GM23248 (cell line): ENCODE results near the gene ALOXE3. TPM values are rescaled to one million over a fixed set of nuclear protein-coding genes. Genes with fewer than 3 reads are reported as not detected.

Experiments used
- DNase-seq: peaks from one replicate; pipeline ENCODE4 v3.0.0-alpha.2; 2015
- H2AFZ ChIP-seq: fragments of 200-600 bp; sonication (generic); 2 replicates; pipeline ENCODE4 v1.6.1; 2016; ENCODE audit warnings: antibody characterized with exemption
- H3F3A ChIP-seq: fragments of 200-600 bp; sonication (generic); 2 replicates; pipeline ENCODE4 v1.6.1; 2016; ENCODE audit warnings: mild to moderate bottlenecking, antibody characterized with exemption, mixed run types; ENCODE audit not compliant: insufficient read depth
- H3K27ac ChIP-seq: fragments of 200-600 bp; sonication (generic); 2 replicates; pipeline ENCODE4 v1.5.1; 2016; ENCODE audit warnings: mild to moderate bottlenecking
- H3K27me3 ChIP-seq: fragments of 200-600 bp; sonication (generic); replicated peaks from 2 replicates; pipeline ENCODE4 v1.6.1; 2016; ENCODE audit warnings: mild to moderate bottlenecking; ENCODE audit not compliant: insufficient read depth
- H3K36me3 ChIP-seq: fragments of 200-600 bp; sonication (generic); 2 replicates; pipeline ENCODE4 v1.6.1; 2016; ENCODE audit warnings: low read depth, mild to moderate bottlenecking
- H3K4me1 ChIP-seq: fragments of 200-600 bp; sonication (generic); 2 replicates; pipeline ENCODE4 v1.6.1; 2016; ENCODE audit warnings: mild to moderate bottlenecking; ENCODE audit not compliant: insufficient read depth
- H3K4me2 ChIP-seq: fragments of 200-600 bp; sonication (generic); one replicate; pipeline ENCODE4 v1.6.1; 2016; ENCODE audit warnings: mild to moderate bottlenecking; ENCODE audit not compliant: unreplicated experiment
- H3K4me3 ChIP-seq: fragments of 200-600 bp; sonication (generic); 2 replicates; pipeline ENCODE4 v1.5.1; 2016; ENCODE audit warnings: mild to moderate bottlenecking
- H3K79me2 ChIP-seq: fragments of 200-600 bp; sonication (generic); 2 replicates; pipeline ENCODE4 v1.6.1; 2016; ENCODE audit warnings: mild to moderate bottlenecking; ENCODE audit not compliant: insufficient read depth
- H3K9ac ChIP-seq: fragments of 200-600 bp; sonication (generic); 2 replicates; pipeline ENCODE4 v1.6.1; 2016; ENCODE audit warnings: mild to moderate bottlenecking
- H3K9me2 ChIP-seq: fragments of 200-600 bp; sonication (generic); 2 replicates; pipeline ENCODE4 v1.6.1; 2016; ENCODE audit warnings: mixed run types, mild to moderate bottlenecking, moderate library complexity; ENCODE audit not compliant: insufficient read depth
- H3K9me3 ChIP-seq: fragments of 200-600 bp; sonication (generic); one replicate; pipeline ENCODE4 v1.6.1; 2017; ENCODE audit warnings: low read depth
- H4K20me1 ChIP-seq: fragments of 200-600 bp; sonication (generic); 2 replicates; pipeline ENCODE4 v1.6.0; 2016; ENCODE audit not compliant: insufficient read depth
- EZH2 ChIP-seq: fragments of 200-600 bp; sonication (generic); IDR thresholded peaks from 2 replicates; pipeline ENCODE4 v1.6.1; 2018; ENCODE audit warnings: antibody characterized with exemption, mild to moderate bottlenecking; ENCODE audit not compliant: insufficient read depth, poor library complexity, severe bottlenecking
- EZH2phosphoT487 ChIP-seq: fragments of 200-600 bp; sonication (generic); IDR thresholded peaks from 2 replicates; pipeline ENCODE4 v1.6.1; 2018; ENCODE audit warnings: antibody characterized with exemption, moderate library complexity, mild to moderate bottlenecking, low read depth; ENCODE audit not compliant: insufficient read depth
- WGBS, 2 experiments: methylation state at CpG; one replicate each; pipeline ENCODE4 v1.1.6; 2015 to 2017; ENCODE audit warnings: low lambda C conversion rate in 2 of 2, low coverage in 1 of 2; ENCODE audit errors: missing lambda C conversion rate in 2 of 2; 5-methylcytosine and 5-hydroxymethylcytosine counted together
- in situ Hi-C: fragments of 300-500 bp; cut with MboI; formaldehyde crosslinking; loops from 2 replicates; pipeline ENCODE4 v1.15.0; 2020
- polyA plus RNA-seq: library from polyadenylated mRNA; unstranded; fragments of >200 nt; fragmentation: Nextera tagmentation; extraction: Ambion mirVana; gene quantifications from 2 replicates; pipeline ENCODE4 v1.2.1, GENCODE V29; 2016
- total RNA-seq: library from RNA; depleted of rRNA; stranded (reverse); fragments of >200 nt; shearing (Covaris generic); gene quantifications from 2 replicates; pipeline ENCODE4 v1.2.3, GENCODE V29; 2014

ALOXE3 gene
- total and polyA plus RNA-seq, 2 experiments from 2014 or later, result under 0.01 to 0.11 TPM

DNA sequence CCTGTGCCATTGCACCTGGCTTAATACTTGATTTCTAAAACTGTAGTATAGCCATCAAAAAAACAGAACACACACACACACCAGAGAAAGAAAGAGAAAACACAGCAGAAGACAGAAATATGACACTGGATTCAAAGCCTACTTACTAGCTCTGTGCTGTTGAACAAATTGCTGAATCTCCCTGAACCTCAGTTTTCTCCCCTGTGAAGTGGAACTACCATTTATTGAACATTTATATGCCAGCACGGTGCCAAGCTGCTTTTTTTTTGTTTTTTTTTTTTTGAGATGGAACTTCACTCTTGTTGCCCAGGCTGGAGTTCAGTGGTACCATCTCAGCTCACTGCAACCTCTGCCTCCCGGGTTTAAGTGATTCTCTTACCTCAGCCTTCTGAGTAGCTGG, 17.6 kb downstream of the ALOXE3 start:
- TF ChIP-seq EZH2 (no peak), EZH2phosphoT487 (no peak)
- Histone ChIP-seq H3K36me3 (no peaks in the 10 kb centered on the region), H3K4me2 (no peak overlapping the region), H3K4me1 (no peaks in the 10 kb centered on the region), H3K9me2 (no peaks in the 10 kb centered on the region), H4K20me1 (no peaks in the 10 kb centered on the region), H3K9ac (no peak overlapping the region), H2AFZ (no peak overlapping the region), H3F3A (peaks cover 3% of the 10 kb centered on the region; the same call in 1 of the 2 replicates), H3K79me2 (no peaks in the 10 kb centered on the region), H3K9me3 (no peaks in the 10 kb centered on the region), H3K27ac (no peak overlapping the region), H3K4me3 (no peak overlapping the region), H3K27me3 (peaks cover 9% of the 10 kb centered on the region)
- WGBS, 2 experiments, result 41 to 59% methylated on average over 2 of the region's 2 CpGs
- in situ Hi-C loops, result no loop called here
- DNase-seq, result no peak

DNA sequence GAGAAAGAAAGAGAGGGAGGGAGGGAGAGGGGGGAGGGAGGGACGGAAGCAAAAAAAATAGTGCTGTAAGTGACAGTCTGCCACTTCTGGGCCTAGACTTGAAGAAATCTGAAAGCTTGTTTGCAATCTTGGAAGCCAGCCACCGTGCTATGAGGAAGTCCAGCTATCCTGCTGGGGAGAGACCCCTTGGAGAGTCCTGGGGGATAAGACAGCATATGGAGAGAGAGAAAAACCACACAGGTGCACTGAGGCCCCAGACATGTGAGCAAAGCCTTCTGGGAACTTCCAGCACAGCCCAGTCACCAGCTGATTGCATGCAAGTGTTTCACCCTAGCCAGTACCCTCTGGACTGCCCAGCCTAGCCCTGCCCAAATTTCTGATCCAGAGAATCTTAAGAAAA, 18.2 kb downstream of the ALOXE3 start:
- H3K4me2 ChIP-seq, result no peak overlapping the region
- H3K36me3 ChIP-seq, result no peaks in the 10 kb centered on the region
- no peak overlapping the region for H3K27ac ChIP-seq
- H3K9me2 ChIP-seq, result no peaks in the 10 kb centered on the region
- H4K20me1 ChIP-seq, result no peaks in the 10 kb centered on the region
- peaks cover 14% of the 10 kb centered on the region for H3K27me3 ChIP-seq
- no peaks in the 10 kb centered on the region for H3F3A ChIP-seq
- no peaks in the 10 kb centered on the region for H3K79me2 ChIP-seq
- no peaks in the 10 kb centered on the region for H3K4me1 ChIP-seq
- H2AFZ ChIP-seq, result no peak overlapping the region
- H3K9me3 ChIP-seq, result no peaks in the 10 kb centered on the region
- WGBS, 2 experiments, result 44 to 45% methylated on average over 1 to 2 of the region's 2 CpGs
- H3K9ac ChIP-seq, result no peak overlapping the region
- DNase-seq, result no peak
- in situ Hi-C loops, result no loop called here
- no peak for TF ChIP-seq EZH2phosphoT487
- TF ChIP-seq EZH2, result no peak
- H3K4me3 ChIP-seq, result no peak overlapping the region

DNA sequence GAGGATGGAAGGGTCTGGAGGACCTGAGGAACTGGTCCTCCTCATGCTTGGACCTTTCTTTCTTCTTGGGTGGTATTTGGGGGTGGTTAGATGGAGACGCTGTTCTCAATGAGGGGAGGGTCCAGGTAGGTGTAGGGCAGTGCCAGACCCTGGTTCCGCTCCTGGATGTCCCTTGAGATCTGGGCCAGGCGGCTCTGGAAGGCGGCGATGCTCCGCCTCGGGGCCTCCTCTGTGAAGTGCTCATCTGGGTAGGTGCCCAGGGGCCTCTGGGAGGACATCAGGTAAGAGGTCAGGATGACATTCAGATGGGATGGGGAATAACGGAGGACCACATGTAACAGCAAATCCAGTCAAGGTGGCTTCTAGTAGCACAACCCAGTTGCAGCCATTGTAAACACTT, 21.8 kb downstream of the ALOXE3 start:
- in situ Hi-C loops, result no loop called here
- no peaks in the 10 kb centered on the region for H3K9me2 ChIP-seq
- 70 to 79% methylated on average over 8 of the region's 8 CpGs for WGBS, 2 experiments

DNA sequence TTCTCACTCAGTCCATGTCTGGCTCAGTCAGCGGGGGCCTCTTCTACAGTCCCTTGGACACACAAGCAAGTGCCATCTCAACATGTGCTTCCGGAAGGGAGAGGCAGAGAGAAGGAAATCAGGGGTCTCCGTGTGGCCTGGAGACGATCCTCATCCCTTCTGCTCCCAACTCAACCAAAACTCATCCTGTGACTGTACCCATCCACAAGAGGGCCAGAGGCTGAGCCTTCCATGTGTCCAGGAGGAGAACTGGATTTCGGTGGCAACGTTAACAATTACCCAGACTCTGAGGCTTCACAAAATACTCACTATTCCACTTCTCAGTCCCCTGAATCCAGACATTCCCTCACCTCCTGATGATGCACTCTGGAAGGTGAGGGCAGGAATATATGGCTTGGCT, 23.0 kb downstream of the ALOXE3 start:
- H3K4me2 ChIP-seq, result no peak overlapping the region
- H2AFZ ChIP-seq, result no peak overlapping the region
- H3K27ac ChIP-seq, result no peak overlapping the region
- TF ChIP-seq EZH2 (no peak), EZH2phosphoT487 (no peak)
- no peaks in the 10 kb centered on the region for H3F3A ChIP-seq
- in situ Hi-C loops, result no loop called here
- no peak overlapping the region for H3K9ac ChIP-seq
- 0 out of 2 replicates have a peak, but pooled peaks cover 3% of the 10 kb centered on the region for H3K4me1 ChIP-seq
- no peaks in the 10 kb centered on the region for H3K36me3 ChIP-seq
- no peaks in the 10 kb centered on the region for H3K9me3 ChIP-seq
- DNase-seq, result no peak
- H3K4me3 ChIP-seq, result no peak overlapping the region
- peaks cover 24% of the 10 kb centered on the region for H3K27me3 ChIP-seq
- H3K9me2 ChIP-seq, result no peaks in the 10 kb centered on the region
- H4K20me1 ChIP-seq, result no peaks in the 10 kb centered on the region
- 57 to 60% methylated on average over 6 of the region's 6 CpGs for WGBS, 2 experiments
- H3K79me2 ChIP-seq, result no peaks in the 10 kb centered on the region

More for the DNA sequence above, 21.8 kb downstream of the ALOXE3 start:
- Histone ChIP-seq H4K20me1 (no peaks in the 10 kb centered on the region), H3K9me3 (no peaks in the 10 kb centered on the region), H3F3A (no peaks in the 10 kb centered on the region), H3K79me2 (no peaks in the 10 kb centered on the region), H3K4me1 (0 out of 2 replicates have a peak, but pooled peaks cover 3% of the 10 kb centered on the region), H3K9ac (no peak overlapping the region), H2AFZ (no peak overlapping the region), H3K4me3 (no peak overlapping the region), H3K4me2 (no peak overlapping the region), H3K36me3 (no peaks in the 10 kb centered on the region), H3K27me3 (peaks cover 17% of the 10 kb centered on the region), H3K27ac (no peak overlapping the region)
- DNase-seq, result no peak
- no peak for TF ChIP-seq EZH2
- no peak for TF ChIP-seq EZH2phosphoT487
